Trophoblast cell (in vitro differentiated cells and primary cell): Measurements from ENCODE around the gene FCHO1.
A peak's percentile ranks its signal among the peaks of the same experiment; 100 is the strongest.

Source experiments
- DNase-seq, 2 donors: peaks; one replicate each; pipeline ENCODE4 v3.0.0-alpha.2; 2016
- H2AFZ ChIP-seq: 2 replicates; pipeline ENCODE4 v1.6.1; 2013; ENCODE audit warnings: low read length, moderate library complexity, mild to moderate bottlenecking; ENCODE audit not compliant: insufficient read depth, poor library complexity
- H2AK5ac ChIP-seq: 2 replicates; pipeline ENCODE4 v1.6.1; 2013; ENCODE audit warnings: mild to moderate bottlenecking, low read length
- H2BK120ac ChIP-seq: 2 replicates; pipeline ENCODE4 v1.6.1; 2013; ENCODE audit warnings: low read length, mild to moderate bottlenecking, moderate library complexity; ENCODE audit not compliant: insufficient read depth, poor library complexity
- H2BK12ac ChIP-seq: 2 replicates; pipeline ENCODE4 v1.6.1; 2013; ENCODE audit warnings: mild to moderate bottlenecking, low read length, moderate library complexity
- H2BK5ac ChIP-seq: 2 replicates; pipeline ENCODE4 v1.6.1; 2013; ENCODE audit warnings: low read length, low read depth, moderate library complexity, mild to moderate bottlenecking; ENCODE audit not compliant: poor library complexity
- H3K14ac ChIP-seq: 2 replicates; pipeline ENCODE4 v1.6.1; 2013; ENCODE audit warnings: mild to moderate bottlenecking, low read length
- H3K18ac ChIP-seq: 2 replicates; pipeline ENCODE4 v1.6.1; 2013; ENCODE audit warnings: mild to moderate bottlenecking, low read length
- H3K23ac ChIP-seq: 2 replicates; pipeline ENCODE4 v1.6.1; 2013; ENCODE audit warnings: low read length
- H3K27ac ChIP-seq: 2 replicates; pipeline ENCODE4 v1.5.1; 2013; ENCODE audit warnings: low read depth, mild to moderate bottlenecking, inconsistent platforms, low read length, moderate library complexity
- H3K27me3 ChIP-seq: 2 replicates; pipeline ENCODE4 v1.6.1; 2013; ENCODE audit warnings: inconsistent platforms, mild to moderate bottlenecking, low read length, moderate library complexity; ENCODE audit not compliant: insufficient read depth
- H3K36me3 ChIP-seq, 2 experiments: 1 replicate in 1 of 2; 2 replicates in 1 of 2; pipeline ENCODE4 v1.6.1; 2013; ENCODE audit warnings: low read length in 2 of 2, mild to moderate bottlenecking in 2 of 2, moderate library complexity in 1 of 2; ENCODE audit not compliant: insufficient read depth in 2 of 2, control insufficient read depth in 1 of 2
- H3K4ac ChIP-seq: 2 replicates; pipeline ENCODE4 v1.6.1; 2013; ENCODE audit warnings: low read depth, mild to moderate bottlenecking, low read length, moderate library complexity
- H3K4me1 ChIP-seq, 2 experiments: 1 replicate in 1 of 2; 2 replicates in 1 of 2; pipeline ENCODE4 v1.6.1; 2013; ENCODE audit warnings: low read length in 2 of 2, mild to moderate bottlenecking in 2 of 2, moderate library complexity in 1 of 2; ENCODE audit not compliant: insufficient read depth in 2 of 2, control insufficient read depth in 1 of 2
- H3K4me2 ChIP-seq: 2 replicates; pipeline ENCODE4 v1.6.1; 2013; ENCODE audit warnings: inconsistent platforms, mild to moderate bottlenecking, low read length, moderate library complexity
- H3K4me3 ChIP-seq: 2 replicates; pipeline ENCODE4 v1.5.1; 2013; ENCODE audit warnings: mild to moderate bottlenecking, low read depth, low read length, inconsistent platforms
- H3K79me1 ChIP-seq: one replicate; pipeline ENCODE4 v1.6.1; 2013; ENCODE audit warnings: low read length
- H3K79me2 ChIP-seq: 2 replicates; pipeline ENCODE4 v1.6.1; 2013; ENCODE audit warnings: low read length, mild to moderate bottlenecking; ENCODE audit not compliant: control insufficient read depth, insufficient read depth, poor library complexity
- H3K9ac ChIP-seq: 2 replicates; pipeline ENCODE4 v1.6.1; 2013; ENCODE audit warnings: mild to moderate bottlenecking, low read length
- H3K9me3 ChIP-seq: 2 replicates; pipeline ENCODE4 v1.6.1; 2013; ENCODE audit warnings: low read depth, mild to moderate bottlenecking, control low read depth, inconsistent platforms, low read length; ENCODE audit not compliant: insufficient read depth
- H4K12ac ChIP-seq: 2 replicates; pipeline ENCODE4 v1.6.1; 2013; ENCODE audit warnings: low read depth, mild to moderate bottlenecking, low read length, moderate library complexity
- H4K8ac ChIP-seq: 2 replicates; pipeline ENCODE4 v1.6.1; 2013; ENCODE audit warnings: low read depth, mild to moderate bottlenecking, low read length, moderate library complexity
- H4K91ac ChIP-seq: one replicate; pipeline ENCODE4 v1.6.1; 2013; ENCODE audit warnings: low read depth, mild to moderate bottlenecking, low read length, moderate library complexity
- WGBS: extraction: QIAGEN DNeasy Blood & Tissue Kit; methylation state at CpG from one replicate; pipeline ENCODE4 v1.1.7; 2013; ENCODE audit warnings: missing lambda C conversion rate; ENCODE audit not compliant: insufficient read length, insufficient coverage; ENCODE audit errors: extremely low coverage; 5-methylcytosine and 5-hydroxymethylcytosine counted together

The FCHO1 gene

GRCh38 chr19:17826508-17827056 lies 75.3 kb downstream of the FCHO1 start:
- no peaks in the 10 kb centered on the region for H3K9me3 ChIP-seq
- H3K4me2 ChIP-seq = no peak overlapping the region
- no peaks in the 10 kb centered on the region for H3K79me2 ChIP-seq
- no CpG with 5 or more reads among the region's 13 CpGs for WGBS
- H3K18ac ChIP-seq = no peak overlapping the region
- H2AK5ac ChIP-seq = no peak overlapping the region
- no peak overlapping the region for H2AFZ ChIP-seq
- H4K8ac ChIP-seq = no peak overlapping the region
- no peak overlapping the region for H3K27ac ChIP-seq
- peaks cover 2 to 6% of the 10 kb centered on the region in 2 experiments for H3K4me1 ChIP-seq
- H2BK12ac ChIP-seq = no peak overlapping the region
- DNase-seq = peak in 1 of 2 donors; percentile 20
- H3K4me3 ChIP-seq = no peak overlapping the region
- H2BK120ac ChIP-seq = no peak overlapping the region
- H3K27me3 ChIP-seq = no peaks in the 10 kb centered on the region
- H4K12ac ChIP-seq = no peak overlapping the region
- H4K91ac ChIP-seq = no peak overlapping the region
- no peaks in the 10 kb centered on the region for H3K36me3 ChIP-seq
- no peak overlapping the region for H3K9ac ChIP-seq
- no peak overlapping the region for H3K14ac ChIP-seq
- H3K79me1 ChIP-seq = peaks cover 2% of the 10 kb centered on the region
- H3K23ac ChIP-seq = no peak overlapping the region
- H2BK5ac ChIP-seq = no peak overlapping the region
- H3K4ac ChIP-seq = no peak overlapping the region

- Histone ChIP-seq H3K23ac (no peak overlapping the region), H3K4me3 (no peak overlapping the region), H2BK12ac (no peak overlapping the region), H3K27me3 (no peaks in the 10 kb centered on the region), H3K18ac (no peak overlapping the region), H3K27ac (no peak overlapping the region), H4K8ac (peak overlapping the region; percentile 76), H3K4me2 (peak overlapping the region; percentile 59), H2AFZ (peak overlapping the region; percentile 75), H3K36me3 (no peaks in the 10 kb centered on the region), H3K79me1 (peaks cover 2% of the 10 kb centered on the region), H3K9ac (no peak overlapping the region), H4K91ac (peak overlapping the region; percentile 65), H3K9me3 (no peaks in the 10 kb centered on the region), H3K4ac (no peak overlapping the region), H2AK5ac (no peak overlapping the region), H2BK120ac (peak overlapping the region; percentile 3), H3K79me2 (no peaks in the 10 kb centered on the region), H4K12ac (peak overlapping the region; percentile 68), H2BK5ac (no peak overlapping the region), H3K14ac (peak overlapping the region; percentile 21), H3K4me1 (peaks cover 2 to 6% of the 10 kb centered on the region in 2 experiments)
- no CpG with 5 or more reads among the region's 29 CpGs for WGBS
- DNase-seq = peak; percentile 61 to 78
Observed at GRCh38 chr19:17829855-17830566, 78.7 kb downstream of the FCHO1 start.

GRCh38 chr19:17830567-17831418 lies 79.5 kb downstream of the FCHO1 start:
- DNase-seq = peak; percentile 86 to 88
- peak overlapping the region; percentile 3 for H2BK120ac ChIP-seq
- no peaks in the 10 kb centered on the region for H3K9me3 ChIP-seq
- H2BK5ac ChIP-seq = no peak overlapping the region
- WGBS = no CpG with 5 or more reads among the region's 50 CpGs
- H3K4me2 ChIP-seq = peak overlapping the region; percentile 59
- H4K8ac ChIP-seq = peak overlapping the region; percentile 41
- peak overlapping the region; percentile 65 for H4K91ac ChIP-seq
- no peak overlapping the region for H2AK5ac ChIP-seq
- H3K4me3 ChIP-seq = no peak overlapping the region
- H3K4ac ChIP-seq = no peak overlapping the region
- H3K79me1 ChIP-seq = peaks cover 2% of the 10 kb centered on the region
- no peak overlapping the region for H2BK12ac ChIP-seq
- peak overlapping the region; percentile 21 for H3K14ac ChIP-seq
- H4K12ac ChIP-seq = no peak overlapping the region
- H3K36me3 ChIP-seq = no peaks in the 10 kb centered on the region
- H3K18ac ChIP-seq = no peak overlapping the region
- peak overlapping the region; percentile 75 for H2AFZ ChIP-seq
- no peak overlapping the region for H3K27ac ChIP-seq
- H3K9ac ChIP-seq = no peak overlapping the region
- H3K4me1 ChIP-seq = peaks cover 2 to 6% of the 10 kb centered on the region in 2 experiments
- no peaks in the 10 kb centered on the region for H3K27me3 ChIP-seq
- no peak overlapping the region for H3K23ac ChIP-seq
- H3K79me2 ChIP-seq = no peaks in the 10 kb centered on the region

- Histone ChIP-seq H4K12ac (no peak overlapping the region), H2BK12ac (no peak overlapping the region), H3K4ac (no peak overlapping the region), H2BK5ac (no peak overlapping the region), H3K79me1 (peaks cover 2% of the 10 kb centered on the region), H3K4me1 (peaks cover 2 to 6% of the 10 kb centered on the region in 2 experiments), H4K91ac (no peak overlapping the region), H3K36me3 (no peaks in the 10 kb centered on the region), H3K18ac (no peak overlapping the region), H3K23ac (no peak overlapping the region), H3K27ac (no peak overlapping the region), H2BK120ac (no peak overlapping the region), H2AK5ac (no peak overlapping the region), H4K8ac (no peak overlapping the region), H3K9ac (no peak overlapping the region), H3K4me2 (no peak overlapping the region), H2AFZ (no peak overlapping the region), H3K9me3 (no peaks in the 10 kb centered on the region), H3K4me3 (no peak overlapping the region), H3K27me3 (no peaks in the 10 kb centered on the region), H3K14ac (no peak overlapping the region), H3K79me2 (no peaks in the 10 kb centered on the region)
- DNase-seq = no peak
- no CpG with 5 or more reads among the region's 25 CpGs for WGBS
Observed at GRCh38 chr19:17831419-17831888, 80.2 kb downstream of the FCHO1 start.
